NOMO-1 (cell line): ENCODE data around the gene CCDC187.

Experiments
- DNase-seq, 2 experiments: peaks; one replicate each; lab custom pipeline; 2025; ENCODE audit not compliant: unreplicated experiment in 2 of 2; lab: John Stamatoyannopoulos, UW

Gene CCDC187

GRCh38 chr9:136286987-136287379, 16.9 kb downstream of the CCDC187 start:
- DNase-seq, result no peak

DNA sequence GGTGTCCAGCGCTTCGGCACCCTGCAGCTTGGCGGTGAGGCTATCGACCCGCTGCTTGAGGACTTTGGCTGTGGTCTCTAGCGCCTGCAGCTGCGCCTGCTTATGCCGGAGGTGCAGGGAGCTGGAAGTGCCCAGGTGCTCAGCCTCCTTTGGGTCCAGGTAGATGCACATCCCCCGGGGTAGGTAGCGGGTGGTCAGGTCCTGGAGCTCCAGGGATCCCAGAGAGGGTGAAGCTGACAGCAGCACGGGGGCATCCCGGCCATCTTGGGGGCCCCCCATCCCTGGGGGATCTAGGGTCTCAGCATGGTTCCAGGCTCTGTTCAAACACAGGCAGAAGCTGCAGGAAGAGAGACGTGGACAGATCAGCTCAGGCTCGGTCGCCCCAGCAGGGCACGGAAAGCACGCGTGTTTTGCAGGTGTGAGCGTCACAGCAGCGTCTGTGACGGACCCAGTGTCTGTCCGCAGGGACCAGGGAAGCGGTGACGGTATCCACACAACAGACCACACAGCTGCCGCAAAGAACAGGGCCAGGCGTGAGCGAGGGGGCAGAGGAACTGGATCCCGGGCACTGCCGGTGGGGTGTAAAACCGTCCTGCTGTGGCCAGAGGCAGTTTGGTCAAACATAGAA, 17.4 kb downstream of the CCDC187 start:
- DNase-seq, result no peak

- DNase-seq, result no peak
These were observed 18.2 kb downstream of the CCDC187 start for GRCh38 chr9:136285501-136286358.

GRCh38 chr9:136284951-136285350, 18.9 kb downstream of the CCDC187 start:
- no peak for DNase-seq

- no peak for DNase-seq
These were observed 19.6 kb downstream of the CCDC187 start for GRCh38 chr9:136284311-136284710.

- DNase-seq, result peak; percentile 78 to 84
These were observed 20.3 kb downstream of the CCDC187 start for GRCh38 chr9:136283291-136284235.

DNA sequence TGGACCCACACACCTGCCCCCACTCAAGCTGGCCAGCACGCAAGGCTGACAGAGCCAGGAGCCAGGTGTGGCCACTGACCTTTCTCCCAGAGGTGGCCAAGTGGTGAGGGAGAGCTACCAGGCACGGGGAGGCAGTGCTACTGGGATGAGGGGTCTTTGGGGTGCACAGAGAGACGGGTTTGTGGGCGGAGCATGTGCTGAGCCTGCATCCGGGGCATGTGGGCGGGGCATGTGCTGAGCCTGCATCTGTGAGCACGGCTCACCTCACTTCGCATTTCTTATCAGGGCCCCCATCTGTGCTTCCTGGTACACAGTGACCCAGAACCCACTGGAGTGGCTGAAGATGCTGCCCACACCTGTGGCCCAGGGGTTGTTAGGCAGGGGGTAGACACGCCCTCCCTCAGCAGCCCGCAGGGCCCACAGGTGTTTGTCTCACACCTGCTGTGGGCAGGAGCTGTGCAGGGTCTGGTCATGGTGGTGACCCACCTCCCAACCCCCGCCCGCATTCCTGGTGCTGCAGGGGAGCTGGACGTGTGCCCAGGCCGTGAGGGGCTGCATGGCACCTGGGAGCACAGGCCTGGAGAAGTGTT, 21.5 kb downstream of the CCDC187 start:
- DNase-seq, result no peak

- no peak for DNase-seq
These were observed 22.2 kb downstream of the CCDC187 start for GRCh38 chr9:136281421-136282271.

- no peak for DNase-seq
These were observed 23.2 kb downstream of the CCDC187 start for GRCh38 chr9:136280535-136281315.

- no peak for DNase-seq
These were observed 24.4 kb downstream of the CCDC187 start for GRCh38 chr9:136279471-136279870.

DNA sequence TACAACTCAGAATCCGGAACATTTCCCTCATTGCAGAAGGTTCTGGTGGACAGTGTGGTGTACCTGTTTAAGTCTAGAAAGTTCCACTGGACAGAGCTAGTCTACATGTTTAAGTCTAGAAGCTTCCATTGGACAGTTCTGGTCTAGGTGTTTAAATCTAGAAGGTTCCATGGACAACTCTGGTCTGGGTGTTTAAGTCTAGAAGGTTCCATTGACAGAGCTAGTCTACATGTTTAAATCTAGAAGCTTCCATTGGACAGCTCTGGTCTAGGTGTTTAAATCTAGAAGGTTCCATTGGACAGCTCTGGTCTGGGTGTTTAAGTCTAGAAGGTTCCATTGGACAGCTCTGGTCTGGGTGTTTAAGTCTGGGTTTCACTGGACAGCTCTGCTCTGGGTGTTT, 25.0 kb downstream of the CCDC187 start:
- no peak for DNase-seq

- no peak for DNase-seq
These were observed 25.7 kb downstream of the CCDC187 start for GRCh38 chr9:136278221-136278620.

- no peak for DNase-seq
These were observed 26.1 kb downstream of the CCDC187 start for GRCh38 chr9:136277746-136278145.

DNA sequence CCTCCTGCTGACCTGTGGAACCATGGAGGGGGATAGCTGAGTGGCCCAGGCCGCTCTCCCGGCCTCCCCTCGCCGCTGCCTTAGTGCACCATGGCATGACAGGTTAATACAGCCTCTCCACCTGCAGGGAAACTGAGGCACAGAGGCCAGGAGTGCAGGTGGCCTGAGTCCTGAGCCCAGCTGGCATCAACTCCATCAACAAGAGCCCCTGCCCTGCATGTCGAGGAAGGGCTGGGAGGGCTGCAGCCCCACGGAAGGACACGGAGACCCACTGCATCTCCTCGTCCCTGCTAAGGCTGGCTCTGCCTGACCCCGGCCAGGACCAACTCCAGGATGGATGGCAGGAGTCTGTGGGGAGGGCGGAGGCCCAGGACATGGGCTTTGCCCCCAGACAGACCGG, 27.2 kb downstream of the CCDC187 start:
- no peak for DNase-seq

- no peak for DNase-seq
These were observed 28.1 kb downstream of the CCDC187 start for GRCh38 chr9:136275655-136276429.

DNA sequence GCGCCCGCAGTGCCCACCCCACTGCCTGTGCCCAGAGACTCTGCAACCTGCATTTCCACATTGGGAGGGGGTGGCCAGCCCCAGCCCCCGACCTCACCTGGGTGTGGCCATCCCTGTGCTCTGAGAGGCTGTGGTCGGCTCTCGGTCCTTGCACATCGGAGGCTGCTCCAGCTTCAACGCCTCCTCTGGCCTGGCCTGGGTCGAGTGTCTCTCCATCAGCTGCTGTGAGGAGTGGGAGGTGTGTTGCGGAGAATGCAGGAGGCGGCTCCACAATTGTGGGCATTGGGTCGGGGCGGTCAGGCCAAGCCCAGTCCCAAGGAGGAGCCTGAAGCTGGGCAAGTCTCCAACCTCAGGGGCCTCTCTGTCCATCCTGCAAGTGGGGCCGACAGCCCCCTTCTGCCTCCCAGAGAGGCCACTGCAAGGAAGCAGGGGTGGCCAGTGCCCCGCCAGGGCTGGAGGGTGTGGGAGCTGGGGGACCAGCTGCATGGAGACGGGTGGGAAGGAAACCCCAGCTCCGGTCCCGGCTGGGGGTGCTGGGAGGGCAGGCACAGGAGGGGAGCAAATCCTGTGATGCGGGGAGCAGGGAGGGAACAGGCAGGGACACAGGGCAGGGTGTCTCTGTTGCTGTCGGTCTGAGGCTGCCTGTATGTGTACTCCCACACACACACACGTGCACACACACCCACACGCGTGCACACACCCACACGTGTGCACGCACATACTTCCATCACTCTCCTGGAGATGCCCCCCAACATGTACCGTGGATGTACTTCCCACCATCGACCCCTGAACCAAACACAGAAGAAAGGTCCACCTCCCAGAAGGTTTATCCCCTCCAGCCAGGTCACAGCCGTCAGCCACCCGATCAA, 28.9 kb downstream of the CCDC187 start:
- no peak for DNase-seq
